PFSK-1 (cell line): Measurements from ENCODE around the gene TRAF6.

ENCODE experiments used
- POLR2AphosphoS5 ChIP-seq: IDR thresholded peaks from 2 replicates; pipeline ENCODE4 v1.6.1; 2012; ENCODE audit warnings: low read depth, mild to moderate bottlenecking, control low read depth, low read length, moderate library complexity
- SIN3A ChIP-seq: IDR thresholded peaks from 2 replicates; pipeline ENCODE4 v1.6.1; 2012; ENCODE audit warnings: mild to moderate bottlenecking, low read length, moderate library complexity, borderline replicate concordance; ENCODE audit not compliant: insufficient read depth
- TAF1 ChIP-seq: IDR thresholded peaks from 2 replicates; pipeline ENCODE4 v1.6.1; 2012; ENCODE audit warnings: low read length, control low read depth, borderline replicate concordance; ENCODE audit not compliant: insufficient read depth
- TF ChIP-seq, protein P1 (sequence below), 2 experiments: IDR thresholded peaks; 2 replicates each; pipeline versions ENCODE4 v1.6.1 to v1.8.0; 2011 to 2012; ENCODE audit warnings: low read depth in 2 of 2, low read length in 2 of 2, control low read depth in 1 of 2, inconsistent platforms in 1 of 2, mild to moderate bottlenecking in 1 of 2, moderate library complexity in 1 of 2; ENCODE audit not compliant: insufficient read depth in 1 of 2

DNA sequence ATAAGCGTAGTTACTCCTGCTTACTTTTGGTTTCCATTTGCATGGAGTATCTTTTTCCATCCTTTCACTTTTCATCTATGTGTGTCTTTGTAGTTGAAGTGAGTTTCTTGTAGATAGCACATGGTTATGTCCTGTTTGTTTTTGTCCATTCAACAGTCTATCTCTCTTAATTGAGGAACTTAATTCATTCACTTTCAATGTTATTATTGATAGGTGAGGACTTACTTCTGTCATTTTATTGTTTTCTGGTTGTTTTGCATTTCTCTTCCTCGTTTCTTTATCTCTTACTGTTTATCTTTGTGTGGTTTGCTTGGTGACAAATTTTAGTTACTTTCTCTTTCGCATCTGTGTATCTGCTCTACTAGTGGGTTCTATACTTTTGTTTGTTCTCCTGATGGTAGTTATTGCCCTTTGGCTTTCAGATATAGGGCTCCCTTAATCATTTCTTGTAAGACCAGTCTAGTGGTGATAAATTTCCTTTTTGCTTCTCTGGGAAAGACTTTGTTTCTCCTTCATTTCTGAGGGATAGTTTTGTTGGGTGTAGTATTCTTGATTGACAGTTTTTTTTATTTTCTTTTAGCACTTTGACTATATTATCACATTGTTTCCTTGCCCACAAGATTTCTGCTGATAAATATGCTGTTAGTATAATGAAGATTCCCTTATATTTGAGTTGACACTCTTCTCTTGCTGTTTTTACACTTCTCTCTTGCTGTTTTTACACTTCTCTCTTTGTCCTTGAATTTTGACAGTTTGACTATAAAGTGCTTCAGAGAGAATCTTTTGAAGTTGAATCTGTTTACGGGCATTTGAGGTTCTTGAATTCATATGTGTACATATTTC lies 48.7 kb upstream of the TRAF6 start:
- TF ChIP-seq, protein P1, sequence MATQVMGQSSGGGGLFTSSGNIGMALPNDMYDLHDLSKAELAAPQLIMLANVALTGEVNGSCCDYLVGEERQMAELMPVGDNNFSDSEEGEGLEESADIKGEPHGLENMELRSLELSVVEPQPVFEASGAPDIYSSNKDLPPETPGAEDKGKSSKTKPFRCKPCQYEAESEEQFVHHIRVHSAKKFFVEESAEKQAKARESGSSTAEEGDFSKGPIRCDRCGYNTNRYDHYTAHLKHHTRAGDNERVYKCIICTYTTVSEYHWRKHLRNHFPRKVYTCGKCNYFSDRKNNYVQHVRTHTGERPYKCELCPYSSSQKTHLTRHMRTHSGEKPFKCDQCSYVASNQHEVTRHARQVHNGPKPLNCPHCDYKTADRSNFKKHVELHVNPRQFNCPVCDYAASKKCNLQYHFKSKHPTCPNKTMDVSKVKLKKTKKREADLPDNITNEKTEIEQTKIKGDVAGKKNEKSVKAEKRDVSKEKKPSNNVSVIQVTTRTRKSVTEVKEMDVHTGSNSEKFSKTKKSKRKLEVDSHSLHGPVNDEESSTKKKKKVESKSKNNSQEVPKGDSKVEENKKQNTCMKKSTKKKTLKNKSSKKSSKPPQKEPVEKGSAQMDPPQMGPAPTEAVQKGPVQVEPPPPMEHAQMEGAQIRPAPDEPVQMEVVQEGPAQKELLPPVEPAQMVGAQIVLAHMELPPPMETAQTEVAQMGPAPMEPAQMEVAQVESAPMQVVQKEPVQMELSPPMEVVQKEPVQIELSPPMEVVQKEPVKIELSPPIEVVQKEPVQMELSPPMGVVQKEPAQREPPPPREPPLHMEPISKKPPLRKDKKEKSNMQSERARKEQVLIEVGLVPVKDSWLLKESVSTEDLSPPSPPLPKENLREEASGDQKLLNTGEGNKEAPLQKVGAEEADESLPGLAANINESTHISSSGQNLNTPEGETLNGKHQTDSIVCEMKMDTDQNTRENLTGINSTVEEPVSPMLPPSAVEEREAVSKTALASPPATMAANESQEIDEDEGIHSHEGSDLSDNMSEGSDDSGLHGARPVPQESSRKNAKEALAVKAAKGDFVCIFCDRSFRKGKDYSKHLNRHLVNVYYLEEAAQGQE (IDR thresholded peaks at IDR 0.05; ENCODE audit: insufficient read depth in 1 of 2, low read depth in 2 of 2, low read length in 2 of 2): no peak
- TF ChIP-seq TAF1 (no peak), POLR2AphosphoS5 (no peak), SIN3A (no peak)
